ENCODE measurements around the gene IGLL5. TPM values are rescaled to one million over a fixed set of nuclear protein-coding genes. Genes with fewer than 3 reads are reported as not detected.
"Not testable (repeated sequence)": the region's sequence is repeated elsewhere in the genome, so short reads cannot be mapped to it uniquely, and the experiment has no call there.

The IGLL5 gene
- total RNA-seq, 2 experiments from 2014 or later, result not detected

- POLR2A ChIA-PET, result no interaction called here
Observed at GRCh38 chr22:22894740-22895731, 7.4 kb downstream of the IGLL5 start.

GRCh38 chr22:22895776-22896445 lies 8.3 kb downstream of the IGLL5 start:
- ChIA-PET POLR2A (no interaction called here), CTCF (no interaction called here)

More at GRCh38 chr22:22894740-22895731, 7.4 kb downstream of the IGLL5 start:
- CTCF ChIA-PET, result no interaction called here

GRCh38 chr22:22896601-22897000 lies 9.0 kb downstream of the IGLL5 start:
- ChIA-PET POLR2A (no interaction called here), CTCF (interaction anchor here (1.2 kb wide), 1 partner anchor 59 kb away, joined by 3 read pairs; no protein-coding TSS in a partner anchor)

GRCh38 chr22:22897091-22897490 lies 9.5 kb downstream of the IGLL5 start:
- ChIA-PET CTCF (interaction anchor here (1.2 kb wide), 1 partner anchor 59 kb away, joined by 3 read pairs; no protein-coding TSS in a partner anchor), POLR2A (no interaction called here)

GRCh38 chr22:22897947-22898346 lies 10.3 kb downstream of the IGLL5 start:
- CTCF ChIA-PET, result no interaction called here
- POLR2A ChIA-PET, result no interaction called here

GRCh38 chr22:22898411-22898950 lies 10.9 kb downstream of the IGLL5 start:
- CTCF ChIA-PET, result interaction anchor here (0.7 kb wide), 1 partner anchor 179 kb away, joined by 3 read pairs; no protein-coding TSS in a partner anchor
- POLR2A ChIA-PET, result not testable (repeated sequence)

- CTCF ChIA-PET, result not testable (repeated sequence)
Observed at GRCh38 chr22:22899342-22900080, 11.9 kb downstream of the IGLL5 start.

GRCh38 chr22:22900527-22901205 lies 13.1 kb downstream of the IGLL5 start:
- CTCF ChIA-PET, POLR2A ChIA-PET: not testable (repeated sequence)

More at GRCh38 chr22:22899342-22900080, 11.9 kb downstream of the IGLL5 start:
- POLR2A ChIA-PET, result not testable (repeated sequence)

GRCh38 chr22:22901578-22902218 lies 14.1 kb downstream of the IGLL5 start:
- CTCF ChIA-PET, result no interaction called here
- POLR2A ChIA-PET, result no interaction called here

- ChIA-PET POLR2A (no interaction called here), CTCF (interaction anchor here (0.7 kb wide), 1 partner anchor 53 kb away, joined by 3 read pairs; no protein-coding TSS in a partner anchor)
Observed at GRCh38 chr22:22902247-22903001, 14.8 kb downstream of the IGLL5 start.

- ChIA-PET POLR2A (no interaction called here), CTCF (no interaction called here)
Observed at GRCh38 chr22:22903355-22903777, 15.8 kb downstream of the IGLL5 start.

- CTCF ChIA-PET, POLR2A ChIA-PET: not testable (repeated sequence)
Observed at GRCh38 chr22:22903781-22904192, 16.2 kb downstream of the IGLL5 start.

- CTCF ChIA-PET, POLR2A ChIA-PET: not testable (repeated sequence)
Observed at GRCh38 chr22:22904736-22905135, 17.1 kb downstream of the IGLL5 start.

- CTCF ChIA-PET, POLR2A ChIA-PET: not testable (repeated sequence)
Observed at GRCh38 chr22:22906391-22906790, 18.8 kb downstream of the IGLL5 start.

GRCh38 chr22:22906907-22907550 lies 19.4 kb downstream of the IGLL5 start:
- CTCF ChIA-PET, result no interaction called here
- POLR2A ChIA-PET, result no interaction called here

- ChIA-PET POLR2A (no interaction called here), CTCF (no interaction called here)
Observed at GRCh38 chr22:22907551-22908494, 20.2 kb downstream of the IGLL5 start.

- POLR2A ChIA-PET, result no interaction called here
- CTCF ChIA-PET, result no interaction called here
Observed at GRCh38 chr22:22908495-22908861, 20.9 kb downstream of the IGLL5 start.

Measured in activated CD8-positive, alpha-beta memory T cell treated with anti-CD3 and anti-CD28 coated beads for 36 hours (primary cell).